Vagina (tissue), 2 donors: ENCODE measurements around the gene SLMAP. TPM values are rescaled to one million over a fixed set of nuclear protein-coding genes. Genes with fewer than 3 reads are reported as not detected.

Experiments used
- DNase-seq, 2 donors: peaks; one replicate each; pipeline ENCODE4 v3.0.0-alpha.2; 2017; ENCODE audit errors: extremely low spot score in 2 of 2
- H3K27ac ChIP-seq: fragments of 200-600 bp; sonication (generic); one replicate; pipeline ENCODE4 v1.5.1; 2019
- H3K27me3 ChIP-seq: fragments of 200-600 bp; sonication (generic); one replicate; pipeline ENCODE4 v1.5.1; 2019
- H3K36me3 ChIP-seq, 2 donors: fragments of 200-600 bp; sonication (generic); one replicate each; pipeline ENCODE4 v1.5.1; 2017 to 2019
- H3K4me1 ChIP-seq: fragments of 200-600 bp; sonication (generic); one replicate; pipeline ENCODE4 v1.5.1; 2019
- H3K4me3 ChIP-seq, 2 donors: fragments of 200-600 bp; sonication (generic); 1 replicate in 1 of 2; 2 replicates in 1 of 2; pipeline ENCODE4 v1.5.1; 2016 to 2019
- H3K9me3 ChIP-seq: fragments of 200-600 bp; sonication (generic); one replicate; pipeline ENCODE4 v1.5.1; 2019
- CTCF ChIP-seq, 3 experiments: fragments of 450-650 bp in 2 of 3; fragments of 200-600 bp in 1 of 3; sonication (generic) in 1 of 3; IDR thresholded peaks; one replicate each; pipeline ENCODE4 v1.5.1; 2017 to 2019; ENCODE audit warnings: antibody characterized with exemption in 3 of 3, mild to moderate bottlenecking in 2 of 3, moderate library complexity in 2 of 3
- POLR2A ChIP-seq, 2 donors: fragments of 450-650 bp; IDR thresholded peaks; one replicate each; pipeline ENCODE4 v1.6.1; 2017; ENCODE audit warnings: antibody characterized with exemption in 2 of 2, mild to moderate bottlenecking in 2 of 2, moderate library complexity in 2 of 2
- POLR2AphosphoS5 ChIP-seq, 2 donors: sonication (generic); formaldehyde crosslinking; IDR thresholded peaks; one replicate each; pipeline ENCODE4 v1.9.0; 2017; ENCODE audit warnings: antibody characterized with exemption in 2 of 2, mild to moderate bottlenecking in 2 of 2, low read depth in 1 of 2; ENCODE audit not compliant: insufficient read depth in 1 of 2
- intact Hi-C: fragments of 100-400 bp; cut with DNase I; formaldehyde crosslinking; loops from one replicate; pipeline ENCODE4 v1.15.1; 2023
- total RNA-seq: library from RNA; depleted of rRNA; stranded (reverse); fragments of >200 nt; gene quantifications from one replicate; pipeline ENCODE4 v1.2.3, GENCODE V29; 2016

Gene SLMAP
- total RNA-seq: 102 TPM

- H3K4me1 ChIP-seq: peaks cover 48% of the 10 kb centered on the region
- H3K4me3 ChIP-seq: peak within 1 kb of the TSS; percentile 61 to 96
- peak within 1 kb of the TSS; percentile 92 for H3K27ac ChIP-seq
- TF ChIP-seq POLR2A (IDR thresholded peaks at IDR 0.05) (peak in 1 of 2 donors; percentile 51), POLR2AphosphoS5 (IDR thresholded peaks at IDR 0.05; ENCODE audit: insufficient read depth in 1 of 2, low read depth in 1 of 2) (peak; percentile 88 to 97), CTCF (IDR thresholded peaks at IDR 0.05) (no peak)
- intact Hi-C loops: loop anchor here (1.0 to 5.0 kb wide), 2 partner anchors 64 to 159 kb away; partner anchors contain the start of gene ARF4
- no peaks in the 10 kb centered on the region for H3K27me3 ChIP-seq
- H3K36me3 ChIP-seq: peaks cover 0 to 8% of the 10 kb centered on the region in 2 donors
- DNase-seq: peak; percentile 98
- no peaks in the 10 kb centered on the region for H3K9me3 ChIP-seq
These were observed at the start of gene SLMAP for GRCh38 chr3:57755741-57756527. Gene SLMAP (plus strand): TSS chr3:57756309. CDS start chr3:57757652, 1,343 bp downstream.

- TF ChIP-seq CTCF (IDR thresholded peaks at IDR 0.05): no peak
- no peak for TF ChIP-seq POLR2A (IDR thresholded peaks at IDR 0.05)
- TF ChIP-seq POLR2AphosphoS5 (IDR thresholded peaks at IDR 0.05; ENCODE audit: insufficient read depth in 1 of 2, low read depth in 1 of 2): peak in 1 of 2 donors; percentile 75
- intact Hi-C loops: no loop called here
- Histone ChIP-seq H3K27me3 (no peaks in the 10 kb centered on the region), H3K27ac (no peak overlapping the region), H3K4me3 (no peak overlapping the region), H3K4me1 (peaks cover 7% of the 10 kb centered on the region), H3K9me3 (no peaks in the 10 kb centered on the region), H3K36me3 (no peaks in the 10 kb centered on the region)
- DNase-seq: no peak
These were observed 49.6 kb upstream of the SLMAP start for GRCh38 chr3:57706462-57706861.

- intact Hi-C loops: no loop called here
- no peak overlapping the region for H3K27ac ChIP-seq
- DNase-seq: no peak
These were observed 47.1 kb upstream of the SLMAP start for GRCh38 chr3:57709031-57709430.

GRCh38 chr3:57709559-57709958 is 46.5 kb upstream of the SLMAP start:
- H3K4me3 ChIP-seq: no peak overlapping the region
- H3K27me3 ChIP-seq: no peaks in the 10 kb centered on the region
- no peak overlapping the region for H3K27ac ChIP-seq
- peaks cover 7% of the 10 kb centered on the region for H3K4me1 ChIP-seq
- H3K9me3 ChIP-seq: no peaks in the 10 kb centered on the region
- DNase-seq: no peak
- TF ChIP-seq POLR2A (IDR thresholded peaks at IDR 0.05): no peak
- no peak for TF ChIP-seq POLR2AphosphoS5 (IDR thresholded peaks at IDR 0.05; ENCODE audit: insufficient read depth in 1 of 2, low read depth in 1 of 2)
- TF ChIP-seq CTCF (IDR thresholded peaks at IDR 0.05): no peak
- intact Hi-C loops: no loop called here
- H3K36me3 ChIP-seq: no peaks in the 10 kb centered on the region

More at GRCh38 chr3:57709031-57709430, 47.1 kb upstream of the SLMAP start:
- Histone ChIP-seq H3K9me3 (no peaks in the 10 kb centered on the region), H3K4me3 (no peak overlapping the region), H3K36me3 (no peaks in the 10 kb centered on the region), H3K4me1 (peaks cover 7% of the 10 kb centered on the region), H3K27me3 (no peaks in the 10 kb centered on the region)
- TF ChIP-seq POLR2AphosphoS5 (IDR thresholded peaks at IDR 0.05; ENCODE audit: insufficient read depth in 1 of 2, low read depth in 1 of 2): no peak
- no peak for TF ChIP-seq POLR2A (IDR thresholded peaks at IDR 0.05)
- no peak for TF ChIP-seq CTCF (IDR thresholded peaks at IDR 0.05)

GRCh38 chr3:57715686-57716085 is 40.4 kb upstream of the SLMAP start:
- H3K4me3 ChIP-seq: no peak overlapping the region
- no peak for TF ChIP-seq CTCF (IDR thresholded peaks at IDR 0.05)
- no peak for TF ChIP-seq POLR2AphosphoS5 (IDR thresholded peaks at IDR 0.05; ENCODE audit: insufficient read depth in 1 of 2, low read depth in 1 of 2)
- TF ChIP-seq POLR2A (IDR thresholded peaks at IDR 0.05): no peak
- no peak for DNase-seq
- H3K9me3 ChIP-seq: no peaks in the 10 kb centered on the region
- no peaks in the 10 kb centered on the region for H3K4me1 ChIP-seq
- H3K27me3 ChIP-seq: no peaks in the 10 kb centered on the region
- H3K27ac ChIP-seq: no peak overlapping the region
- H3K36me3 ChIP-seq: no peaks in the 10 kb centered on the region
- intact Hi-C loops: no loop called here
